HG02970 (cell line): ENCODE measurements around the gene GPHA2.
"Not testable (repeated sequence)": the region's sequence is repeated elsewhere in the genome, so short reads cannot be mapped to it uniquely, and the experiment has no call there.

Experiments
- ATAC-seq: cut with Tn5 transposase; IDR thresholded peaks from one replicate; pipeline ENCODE4 v1.9.1; 2021; ENCODE audit warnings: mild to moderate bottlenecking, moderate library complexity, moderate number of reproducible peaks; ENCODE audit not compliant: unreplicated experiment, low FRiP score

Gene GPHA2, protein sequence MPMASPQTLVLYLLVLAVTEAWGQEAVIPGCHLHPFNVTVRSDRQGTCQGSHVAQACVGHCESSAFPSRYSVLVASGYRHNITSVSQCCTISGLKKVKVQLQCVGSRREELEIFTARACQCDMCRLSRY

DNA sequence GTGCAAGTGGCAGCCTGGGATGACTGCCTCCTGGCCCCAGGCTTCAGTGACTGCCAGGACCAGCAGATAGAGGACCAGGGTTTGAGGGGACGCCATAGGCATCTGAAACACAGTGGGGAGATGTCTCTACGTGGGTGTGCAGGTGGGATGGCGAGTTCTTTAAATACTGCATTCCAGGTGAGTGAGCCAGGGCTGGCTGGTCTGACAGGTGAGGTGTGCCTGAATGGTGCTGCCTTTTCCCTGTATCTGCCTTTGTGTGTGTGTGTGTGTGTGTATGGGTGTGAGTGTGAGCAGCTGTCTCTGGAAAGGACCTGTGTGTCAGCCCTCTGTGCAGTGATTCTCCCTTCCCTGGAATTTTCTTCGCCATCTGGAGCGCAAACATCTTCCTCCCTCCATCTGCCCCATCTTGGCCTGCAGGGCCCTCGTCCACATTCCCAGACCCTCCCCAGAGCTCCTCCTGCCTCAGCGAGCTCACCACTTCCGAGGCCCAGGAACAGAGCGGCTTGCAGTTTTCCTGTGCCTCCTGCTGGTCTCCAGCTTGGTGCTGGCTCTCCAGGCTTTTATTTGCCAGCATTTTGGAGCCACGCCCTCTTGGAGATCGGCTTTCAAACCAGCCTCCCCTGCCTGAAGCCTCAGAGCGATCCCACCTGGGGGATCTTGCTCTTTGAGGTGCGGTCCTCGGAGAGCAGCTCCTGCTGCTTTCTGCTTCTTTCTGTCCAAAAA, at the start of gene GPHA2:
Gene GPHA2 (minus strand): TSS at position 535 of the 723 bp plus-strand sequence. CDS start 433 bp downstream, at position 102.
- no peak for ATAC-seq

DNA sequence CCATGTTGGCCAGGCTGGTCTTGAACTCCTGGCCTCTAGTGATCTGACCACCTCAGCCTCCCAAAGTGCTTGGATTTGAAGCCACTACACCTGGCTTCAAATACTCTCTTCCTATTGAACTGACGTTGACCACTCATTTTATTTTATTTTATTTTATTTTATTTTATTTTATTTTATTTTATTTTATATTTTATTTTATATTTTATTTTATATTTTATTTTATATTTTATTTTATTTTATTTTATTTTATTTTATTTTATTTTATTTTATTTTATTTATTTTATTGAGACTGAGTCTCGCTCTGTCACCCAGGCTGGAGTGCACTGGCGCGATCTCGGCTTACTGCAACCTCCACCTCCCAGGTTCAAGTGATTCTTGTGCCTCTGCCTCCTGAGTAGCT, 47.6 kb upstream of the GPHA2 start:
- ATAC-seq = not testable (repeated sequence)

DNA sequence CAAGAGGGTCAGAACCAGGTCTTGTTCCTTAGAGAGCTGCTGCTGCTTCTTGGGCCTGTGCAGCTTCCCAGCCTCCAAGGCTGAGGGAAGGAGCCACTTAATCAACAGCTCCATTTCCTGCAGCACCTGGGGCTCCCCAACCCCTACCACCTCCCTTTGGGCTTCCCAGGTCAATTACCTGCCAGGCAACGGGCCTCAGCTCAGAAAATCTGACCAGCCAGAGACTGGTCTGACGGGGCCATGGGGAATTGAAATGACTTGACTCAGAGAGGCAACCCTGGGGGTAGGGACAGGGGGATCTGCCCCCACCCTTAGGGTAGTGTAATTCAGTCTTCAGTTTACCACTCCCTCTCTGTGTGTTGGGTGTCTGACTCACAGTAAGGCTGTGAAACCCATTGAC, 41.0 kb upstream of the GPHA2 start:
- ATAC-seq = no peak

DNA sequence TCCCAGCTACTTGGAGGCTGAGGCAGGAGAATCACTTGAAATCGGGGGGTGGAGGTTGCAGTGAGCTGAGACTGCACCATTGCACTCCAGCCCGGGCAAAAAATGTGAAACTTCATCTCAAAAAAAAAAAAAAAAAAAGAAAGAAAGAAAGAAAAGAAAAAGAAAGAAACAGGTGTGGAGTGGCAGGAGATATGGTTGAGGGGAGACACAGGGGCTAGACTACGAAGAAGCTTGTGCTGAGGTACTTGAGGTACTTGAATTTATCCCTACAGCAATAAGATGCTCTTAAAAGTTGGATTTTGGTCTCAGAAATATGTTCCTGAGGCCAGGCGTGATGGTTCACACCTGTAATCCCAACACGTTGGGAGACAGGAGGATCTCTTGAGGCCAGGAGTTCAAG, 38.4 kb upstream of the GPHA2 start:
- ATAC-seq = no peak

DNA sequence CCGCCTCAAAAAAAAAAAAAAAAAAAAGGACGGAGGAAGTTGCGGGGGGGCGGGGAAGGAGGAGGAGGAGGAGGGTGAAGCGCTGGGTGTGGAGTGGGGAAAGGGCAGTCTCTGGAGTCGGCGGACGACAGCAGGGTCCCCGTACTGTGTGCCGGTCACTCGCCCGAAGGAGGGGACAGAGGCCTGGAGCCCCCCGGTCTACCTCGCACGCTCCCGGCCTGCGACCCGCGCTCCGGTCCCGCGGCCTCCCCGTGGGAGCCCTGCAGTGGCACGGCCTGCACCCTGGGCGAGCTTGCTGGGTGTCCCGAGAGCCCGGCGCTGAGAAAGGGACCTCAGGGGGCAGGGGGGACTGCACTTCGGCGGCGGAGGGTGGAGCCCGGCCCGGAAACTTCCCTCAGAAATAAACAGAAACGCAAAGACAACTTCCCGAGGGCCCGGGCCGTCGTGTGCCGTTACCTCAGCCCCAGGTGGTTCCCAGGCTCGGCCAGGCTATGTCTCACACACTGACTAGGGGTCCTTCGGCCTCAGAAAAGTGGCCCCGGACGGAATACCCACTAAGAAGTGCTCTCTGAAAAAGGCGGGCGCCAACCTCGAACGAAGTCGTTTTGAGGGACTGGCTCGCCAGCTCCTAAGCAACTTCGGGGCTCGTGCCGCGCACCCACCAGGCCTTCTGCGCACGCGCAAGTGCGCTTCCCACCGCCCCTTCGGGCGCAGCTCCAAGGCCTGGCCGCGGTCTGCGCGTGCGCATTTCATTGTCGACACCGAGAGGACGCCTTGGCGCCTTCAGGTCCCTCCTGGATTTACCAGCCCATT, 35.9 kb upstream of the GPHA2 start, which contains the start of gene MAJIN:
Gene MAJIN (minus strand): TSS at position 688 of the 813 bp plus-strand sequence. CDS start 12,703 bp downstream, outside the sequence.
- no peak for ATAC-seq

DNA sequence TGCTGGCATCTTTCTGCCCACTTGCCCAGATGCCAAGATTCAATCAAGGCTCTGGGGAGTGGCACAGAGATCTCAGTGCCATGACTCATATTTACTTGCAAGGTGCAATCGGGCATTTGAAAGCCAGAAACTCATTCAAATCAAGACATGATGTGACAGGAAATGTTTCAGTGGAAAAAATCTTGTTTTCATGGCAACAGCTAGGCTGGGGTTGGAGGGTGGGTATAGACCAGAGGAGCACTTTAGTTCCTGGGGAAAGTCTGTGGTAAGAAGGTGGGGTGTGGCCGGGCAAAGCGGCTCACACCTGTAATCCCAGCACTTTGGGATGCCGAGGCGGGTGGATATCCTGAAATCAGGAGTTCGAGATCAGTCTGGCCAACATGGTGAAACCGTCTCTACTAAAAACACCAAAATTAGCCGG, 35.0 kb upstream of the GPHA2 start:
- ATAC-seq = no peak

DNA sequence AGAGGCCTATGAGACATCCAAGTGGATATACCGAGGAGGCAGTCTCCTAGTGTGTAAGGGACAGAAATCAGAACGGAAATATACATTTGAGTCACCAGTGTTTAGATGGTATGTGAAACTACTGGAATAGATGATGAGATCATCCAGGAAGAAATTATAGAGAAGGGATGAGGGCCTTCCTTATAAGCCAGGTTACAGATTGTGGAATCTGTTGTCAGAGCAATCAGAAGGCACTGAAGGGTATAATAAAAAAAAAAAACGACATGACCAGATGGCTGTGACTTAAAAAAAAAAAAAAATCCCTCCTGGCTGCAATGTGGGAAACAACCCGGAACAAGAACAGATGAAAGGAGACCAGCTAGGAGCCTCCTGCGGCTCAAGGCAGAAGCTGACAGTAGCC, 33.5 kb upstream of the GPHA2 start:
- ATAC-seq = no peak

DNA sequence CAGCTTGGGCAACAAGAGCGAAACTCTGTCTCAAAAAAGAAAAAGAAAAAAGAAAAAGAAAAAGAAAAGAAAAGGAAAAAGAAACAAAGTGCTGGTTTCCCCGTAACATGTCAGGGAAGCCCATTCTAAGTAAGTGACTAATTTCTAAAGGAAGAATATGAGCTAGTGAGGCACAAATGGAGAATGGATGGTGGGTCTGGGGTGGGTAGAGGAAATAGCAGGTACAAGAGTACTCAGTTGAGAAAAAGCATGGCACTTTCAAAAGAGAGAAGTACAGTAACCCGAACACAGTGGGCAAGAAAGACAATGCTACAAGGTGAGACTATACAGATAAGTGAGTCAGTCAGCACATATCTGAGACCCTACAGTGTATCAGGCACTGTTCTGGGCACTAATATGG, 31.7 kb upstream of the GPHA2 start:
- no peak for ATAC-seq

DNA sequence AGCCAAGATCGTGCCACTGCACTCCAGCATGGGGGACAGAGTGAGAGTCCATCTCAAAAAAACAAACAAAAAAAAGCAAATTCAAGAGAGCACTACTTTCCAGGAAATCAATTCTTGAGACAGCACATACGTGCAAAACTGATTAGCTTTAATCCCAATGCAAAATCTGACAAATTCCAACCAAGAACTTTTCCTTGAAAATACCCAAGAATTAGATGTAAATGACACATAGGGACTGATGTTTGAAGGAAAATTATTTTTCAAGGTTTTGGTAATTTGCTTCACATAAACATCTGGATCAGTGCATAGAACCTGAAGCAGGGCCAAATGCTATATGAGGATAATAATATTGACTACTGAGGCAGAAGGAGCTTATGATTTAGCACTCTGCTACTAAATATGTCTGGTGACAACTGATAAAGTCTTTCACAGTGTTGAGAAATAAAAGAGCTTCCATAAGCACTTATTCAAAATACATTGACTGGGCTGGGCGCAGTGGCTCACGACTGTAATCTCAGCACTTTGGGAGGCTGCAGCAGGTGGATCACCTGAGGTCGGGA, 27.5 kb upstream of the GPHA2 start:
- ATAC-seq = no peak

DNA sequence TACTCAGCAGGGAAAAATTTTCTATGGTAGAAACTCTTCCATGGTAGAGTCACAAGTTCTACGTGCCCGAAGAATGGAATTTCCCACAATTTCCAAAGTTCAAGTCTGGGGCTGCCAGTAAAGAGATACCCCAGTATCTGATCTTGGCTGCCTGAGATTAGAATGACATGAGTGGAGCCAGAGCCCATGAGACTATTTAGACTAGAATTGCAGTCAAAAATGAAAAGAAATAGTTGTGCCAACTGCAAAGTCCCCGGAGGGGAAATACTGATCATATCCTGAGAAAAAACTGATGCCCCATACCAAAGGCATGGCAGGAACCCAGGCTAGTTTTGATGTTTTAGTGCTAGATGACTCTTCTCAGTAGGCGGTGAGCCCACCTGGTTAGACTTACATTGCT, 25.0 kb upstream of the GPHA2 start:
- ATAC-seq = no peak

DNA sequence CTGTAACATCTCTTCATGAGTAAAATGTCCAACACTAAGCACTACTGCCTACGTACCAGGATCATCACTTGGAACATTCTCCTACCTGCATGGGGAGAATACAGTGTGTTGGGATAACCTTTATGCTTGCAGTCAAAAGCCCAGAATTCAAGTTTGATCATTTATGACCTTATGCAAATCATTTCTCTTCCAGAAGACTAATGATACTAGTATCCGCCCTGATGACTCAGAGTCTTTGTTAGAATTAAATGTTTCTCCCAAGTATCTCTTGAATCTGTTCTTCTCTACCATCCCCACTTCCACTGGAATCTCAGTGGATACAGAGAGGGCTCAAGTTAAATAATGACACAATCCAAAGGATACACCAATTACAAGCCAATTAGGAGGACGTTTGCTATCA, 23.8 kb upstream of the GPHA2 start:
- no peak for ATAC-seq

DNA sequence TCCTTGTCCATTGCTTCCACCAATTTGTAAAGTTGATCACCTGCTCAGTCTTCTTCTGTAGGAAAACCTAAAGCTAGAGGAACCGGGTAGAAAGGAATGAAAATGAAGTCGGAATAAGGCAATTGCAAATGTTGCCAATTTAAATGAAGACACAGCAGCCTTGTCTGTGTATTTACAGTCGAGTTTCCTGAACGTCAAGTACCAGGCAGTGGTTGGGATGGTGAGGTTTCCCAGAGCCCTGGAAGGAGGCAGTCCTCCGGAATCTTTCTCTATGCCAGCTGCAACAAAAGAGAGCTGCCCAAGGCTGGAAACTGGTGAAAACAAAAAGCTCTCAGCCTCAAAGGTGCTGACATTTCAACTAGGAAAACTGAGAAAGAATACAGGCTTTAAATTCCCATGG, 18.5 kb upstream of the GPHA2 start:
- no peak for ATAC-seq

DNA sequence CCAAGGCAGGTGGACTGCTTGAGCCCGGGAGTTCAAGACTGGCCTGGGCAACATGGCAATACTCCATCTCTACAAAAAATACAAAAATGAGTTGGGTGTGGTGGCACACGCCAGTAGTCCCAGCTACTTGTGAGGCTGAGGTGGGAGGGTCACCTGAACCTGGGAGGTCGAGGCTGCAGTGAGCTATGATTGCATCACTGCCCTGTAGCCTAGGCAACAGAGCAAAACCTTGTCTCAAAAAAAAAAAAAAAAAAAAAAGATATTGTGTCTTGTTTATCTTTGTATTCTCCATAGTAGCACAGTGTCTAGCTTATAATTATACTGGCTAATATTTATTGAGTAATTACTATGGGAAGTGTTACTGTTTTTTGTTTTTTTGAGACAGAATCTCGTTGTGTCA, 15.8 kb upstream of the GPHA2 start:
- no peak for ATAC-seq

DNA sequence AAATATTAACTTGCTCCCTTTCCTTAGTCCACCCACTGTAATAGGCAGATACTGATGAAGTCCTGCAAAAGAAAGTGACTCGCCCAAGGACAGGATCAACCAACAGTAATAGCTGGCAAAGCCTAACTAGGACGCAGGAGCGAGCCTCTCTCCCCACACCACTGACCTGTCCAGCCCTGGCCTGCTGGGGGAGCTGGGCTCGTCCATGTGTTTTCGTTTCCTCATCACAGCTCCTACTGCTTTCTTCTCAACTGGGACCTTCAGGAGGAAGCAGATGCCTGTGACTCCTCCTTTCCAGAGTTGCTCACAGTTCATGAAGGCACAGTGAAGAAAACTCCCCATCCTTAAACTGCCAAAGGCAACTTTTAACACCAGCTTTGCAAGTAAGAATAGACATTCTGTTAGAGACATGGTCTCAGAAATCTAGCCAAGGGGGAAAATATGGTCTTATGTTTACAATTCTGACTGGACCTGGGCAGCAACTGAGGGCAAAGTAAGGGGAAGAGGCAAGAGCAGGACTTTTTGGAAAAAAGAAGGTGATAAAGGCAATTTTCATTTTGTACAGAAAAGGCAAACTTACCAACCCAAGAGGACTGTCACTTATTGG, 11.6 kb upstream of the GPHA2 start:
- ATAC-seq = no peak

DNA sequence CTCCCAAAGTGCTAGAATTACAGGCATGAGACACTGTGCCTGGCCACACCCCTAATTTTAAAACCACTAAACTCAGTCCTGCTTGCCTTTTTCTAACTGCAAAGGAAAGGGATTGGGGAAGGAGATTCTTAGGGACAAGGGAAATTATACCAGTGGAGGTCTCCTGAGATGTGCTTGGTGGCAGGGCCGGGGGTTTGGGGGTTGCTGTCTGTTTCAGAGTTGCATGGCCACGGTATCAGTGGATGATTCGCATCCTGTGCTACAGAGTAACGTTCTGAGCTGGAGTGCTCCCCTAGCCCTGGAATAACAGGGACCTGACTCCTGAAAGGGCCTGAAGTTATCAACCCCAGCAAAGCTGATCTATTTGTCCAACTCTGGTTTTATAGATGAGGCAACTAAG, 846 bp upstream of the GPHA2 start:
- no peak for ATAC-seq

DNA sequence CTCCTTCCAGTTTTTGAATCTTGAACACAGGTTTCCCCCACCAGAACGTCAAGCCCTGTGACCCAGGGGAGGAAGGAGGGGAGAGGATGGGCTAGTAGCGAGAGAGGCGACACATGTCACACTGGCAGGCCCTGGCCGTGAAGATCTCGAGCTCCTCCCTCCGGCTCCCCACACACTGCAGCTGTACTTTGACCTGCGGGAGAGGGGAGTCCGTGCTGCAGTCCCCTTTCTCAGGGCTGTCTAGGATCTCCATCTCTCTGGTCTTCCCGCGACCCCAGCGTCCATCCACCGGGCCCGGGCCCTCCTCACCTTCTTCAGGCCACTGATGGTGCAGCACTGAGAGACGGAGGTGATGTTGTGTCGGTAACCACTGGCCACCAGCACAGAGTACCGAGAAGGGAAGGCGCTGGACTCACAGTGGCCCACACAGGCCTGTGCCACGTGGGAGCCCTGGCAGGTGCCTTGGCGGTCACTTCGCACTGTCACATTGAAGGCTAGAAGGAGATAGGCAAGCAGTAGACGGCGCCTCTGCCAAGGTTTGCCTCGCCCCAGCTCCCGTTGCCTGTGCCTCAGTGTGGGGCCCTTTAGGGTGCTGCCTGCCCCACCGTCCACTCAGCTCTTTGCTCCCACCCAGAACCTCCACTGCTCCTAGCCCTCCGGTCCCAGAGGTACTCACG, 873 bp downstream of the GPHA2 start:
- ATAC-seq = no peak

DNA sequence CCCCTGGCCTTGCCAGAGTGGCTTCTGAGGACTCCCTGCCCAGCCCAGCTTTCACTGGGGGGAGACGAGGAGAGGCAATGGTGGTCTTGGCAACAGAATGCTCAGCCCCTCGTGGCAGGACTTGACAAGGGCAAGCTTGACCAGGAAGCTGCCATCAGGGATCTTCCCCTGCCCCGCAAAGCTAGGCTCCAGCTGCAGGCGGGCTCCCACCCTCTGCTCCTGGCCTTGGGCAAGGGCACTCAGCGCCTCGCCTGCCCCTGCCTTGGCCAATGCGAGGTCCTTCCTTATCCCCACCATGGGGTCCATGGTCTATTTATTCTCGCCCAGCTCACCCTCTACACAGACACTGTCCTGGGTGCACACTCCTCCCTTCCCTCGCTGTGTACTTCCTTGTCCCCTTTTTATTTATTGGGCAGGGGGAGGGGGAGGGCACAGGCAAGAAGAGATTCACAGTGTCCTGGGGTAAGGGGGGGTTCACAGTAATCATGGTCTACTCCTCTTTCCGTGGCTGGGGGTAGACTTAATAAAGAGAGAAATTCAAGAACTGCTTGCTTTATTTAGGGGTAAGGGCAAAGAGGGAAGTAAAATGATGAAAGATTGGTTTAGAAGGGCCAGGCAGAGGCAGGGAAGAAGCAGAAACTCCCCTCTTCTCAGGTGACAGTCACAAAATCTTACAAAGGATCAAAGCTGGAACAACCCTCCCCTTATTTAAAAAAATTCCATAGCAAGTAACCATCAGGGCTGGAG, 1.6 kb downstream of the GPHA2 start:
- ATAC-seq = no peak

DNA sequence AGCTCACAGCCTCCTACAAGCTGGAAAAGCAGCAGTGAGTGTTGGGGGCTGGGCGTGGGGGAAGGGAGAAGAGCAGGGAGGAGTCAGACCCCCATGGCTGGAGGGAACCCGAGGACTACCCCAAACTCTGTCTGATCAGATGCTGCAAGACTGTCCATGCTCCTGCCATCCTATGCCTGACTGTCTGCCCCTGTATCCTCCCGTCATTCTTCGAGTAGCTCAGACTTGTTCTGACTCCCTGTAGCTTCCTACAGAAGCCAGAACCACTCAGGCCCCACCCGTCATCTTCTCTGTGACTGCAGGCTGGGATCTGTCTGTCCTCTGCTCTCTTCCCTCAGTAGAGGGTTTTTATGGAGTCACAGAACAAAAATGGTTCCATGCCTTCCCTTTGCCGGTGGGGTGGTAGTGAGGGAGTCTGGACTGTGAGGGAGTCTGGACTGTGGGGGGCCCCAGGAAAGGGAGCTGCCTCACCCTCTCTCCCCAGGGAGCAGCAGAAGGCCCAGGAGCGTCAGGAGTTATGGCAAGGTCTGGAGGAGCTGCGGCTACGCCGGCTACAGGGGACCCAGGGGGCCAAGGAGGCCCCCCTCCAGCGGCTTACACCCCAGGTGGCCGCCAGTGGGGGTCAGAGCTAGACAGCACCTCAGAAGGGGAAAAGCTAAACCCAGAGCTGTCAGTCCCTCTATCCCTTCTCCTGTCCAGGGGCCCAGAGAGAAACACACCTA, 2.3 kb downstream of the GPHA2 start:
- no peak for ATAC-seq

DNA sequence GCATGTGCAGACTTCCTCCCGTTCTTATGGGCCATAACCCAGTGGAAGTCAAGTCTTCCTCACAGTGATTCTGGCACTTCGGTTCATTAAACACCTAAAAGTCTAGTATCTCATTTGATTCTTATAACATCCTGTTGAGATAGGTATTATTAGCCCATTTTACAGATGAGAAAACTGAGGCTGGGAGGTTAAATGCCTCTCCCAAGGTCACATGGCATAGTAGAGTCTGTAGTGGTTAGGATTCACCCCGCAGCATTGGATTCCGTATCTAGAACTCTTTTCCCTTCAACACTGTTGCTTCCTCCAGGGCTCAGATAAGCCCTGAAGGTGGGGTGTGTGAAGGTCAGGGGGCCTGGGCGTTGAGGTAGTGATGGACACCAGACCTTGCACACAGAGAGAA, 3.4 kb downstream of the GPHA2 start:
- no peak for ATAC-seq
